ENCODE data around the gene RBM33.

GRCh38 chr7:155825336-155825735, 180.9 kb downstream of the RBM33 start:
- no peak for TF ChIP-seq SP1 (IDR thresholded peaks at IDR 0.05)
- no peak for TF ChIP-seq L3MBTL2 (conservative IDR thresholded peaks at IDR 0.05)
- no peak for TF ChIP-seq BHLHE40 (IDR thresholded peaks at IDR 0.05; ENCODE audit: borderline replicate concordance)
- TF ChIP-seq CTBP1 (IDR thresholded peaks at IDR 0.05; ENCODE audit: borderline replicate concordance): no peak
- no peak for TF ChIP-seq ARNT (IDR thresholded peaks at IDR 0.05)
- no peak for TF ChIP-seq TARDBP (IDR thresholded peaks at IDR 0.05)
- TF ChIP-seq ELF4 (IDR thresholded peaks at IDR 0.05): no peak
- TF ChIP-seq SUZ12 (IDR thresholded peaks at IDR 0.05): no peak
